HepG2 (cell line): Measurements from ENCODE around the gene CMTM4. TPM values are rescaled to one million over a fixed set of nuclear protein-coding genes. Genes with fewer than 3 reads are reported as not detected.
A peak's percentile ranks its signal among the peaks of the same experiment; 100 is the strongest.

Source experiments
- ATF7 ChIP-seq, 2 experiments: fragments of 450-650 bp in 1 of 2; sonication (generic) in 1 of 2; formaldehyde crosslinking in 1 of 2; IDR thresholded peaks; 2 replicates each; pipeline versions ENCODE4 v1.4.0 to v1.6.1; 2016 to 2020; ENCODE audit warnings: antibody characterized with exemption in 1 of 2, mild to moderate bottlenecking in 1 of 2, missing genetic modification reagents in 1 of 2
- DMAP1 ChIP-seq: IDR thresholded peaks from 2 replicates; pipeline ENCODE4 v1.6.1; 2016
- EEA1 ChIP-seq: sonication (generic); formaldehyde crosslinking; IDR thresholded peaks from 2 replicates; pipeline ENCODE4 v1.5.1; 2020; ENCODE audit warnings: mild to moderate bottlenecking, missing genetic modification reagents, borderline replicate concordance
- EP300 ChIP-seq, 3 experiments: sonication (generic) in 1 of 3; formaldehyde crosslinking in 1 of 3; IDR thresholded peaks; 2 replicates each; pipeline versions ENCODE4 v1.5.1 to v1.6.1; 2011 to 2020; ENCODE audit warnings: low read depth in 2 of 3, low read length in 2 of 3, borderline replicate concordance in 1 of 3, improper control_type of control experiment in 1 of 3, mild to moderate bottlenecking in 1 of 3, missing genetic modification reagents in 1 of 3, moderate library complexity in 1 of 3
- HNF4G ChIP-seq, 2 experiments: sonication (generic) in 1 of 2; formaldehyde crosslinking in 1 of 2; IDR thresholded peaks; 2 replicates each; pipeline versions ENCODE4 v1.4.0 to v1.6.1; 2011 to 2020; ENCODE audit warnings: borderline replicate concordance in 2 of 2, low read depth in 2 of 2, mild to moderate bottlenecking in 2 of 2, low read length in 1 of 2, missing genetic modification reagents in 1 of 2, moderate library complexity in 1 of 2
- NCOA1 ChIP-seq: sonication (generic); formaldehyde crosslinking; IDR thresholded peaks from 2 replicates; pipeline ENCODE4 v1.9.0; 2021; ENCODE audit warnings: missing genetic modification reagents
- RBM22 ChIP-seq: fragments of 200-400 bp; formaldehyde crosslinking; optimal IDR thresholded peaks from 2 replicates; pipeline ENCODE3; 2017; ENCODE audit warnings: mild to moderate bottlenecking, low read length, moderate library complexity
- RFX5 ChIP-seq: IDR thresholded peaks from 2 replicates; pipeline ENCODE4 v1.6.1; 2011; ENCODE audit warnings: low read depth, low read length, improper control_type of control experiment
- RFXAP ChIP-seq: sonication (generic); formaldehyde crosslinking; IDR thresholded peaks from 2 replicates; pipeline ENCODE4 v1.4.0; 2020; ENCODE audit warnings: missing genetic modification reagents, borderline replicate concordance
- TEAD3 ChIP-seq: optimal IDR thresholded peaks from 2 replicates; pipeline ENCODE3; 2016; ENCODE audit warnings: borderline replicate concordance
- TGIF2 ChIP-seq: IDR thresholded peaks from 2 replicates; pipeline ENCODE4 v1.6.1; 2016; ENCODE audit warnings: control low read depth, missing compliant biosample characterization
- XBP1 ChIP-seq: sonication (generic); formaldehyde crosslinking; IDR thresholded peaks from 2 replicates; pipeline ENCODE4 v1.5.0; 2020; ENCODE audit warnings: missing genetic modification reagents
- ZNF251 ChIP-seq: sonication (generic); formaldehyde crosslinking; IDR thresholded peaks from 2 replicates; pipeline ENCODE4 v1.9.0; 2021; ENCODE audit warnings: mild to moderate bottlenecking, missing genetic modification reagents
- ZNF329 ChIP-seq: sonication (generic); formaldehyde crosslinking; IDR thresholded peaks from 2 replicates; pipeline ENCODE4 v1.9.0; 2021; ENCODE audit warnings: low read depth, mild to moderate bottlenecking, missing genetic modification reagents
- ZNF569 ChIP-seq: sonication (generic); formaldehyde crosslinking; IDR thresholded peaks from 2 replicates; pipeline ENCODE4 v1.5.0; 2020; ENCODE audit warnings: mild to moderate bottlenecking, missing genetic modification reagents, moderate library complexity, borderline replicate concordance
- ZNF572 ChIP-seq: sonication (generic); formaldehyde crosslinking; IDR thresholded peaks from 2 replicates; pipeline ENCODE4 v1.5.1; 2020; ENCODE audit warnings: mild to moderate bottlenecking, missing genetic modification reagents
- ZNF652 ChIP-seq: IDR thresholded peaks from 2 replicates; pipeline ENCODE4 v1.6.1; 2016; ENCODE audit warnings: low read depth, borderline replicate concordance
- polyA plus RNA-seq, 8 experiments: library from polyadenylated mRNA; depleted of rRNA in 3 of 8; stranded (reverse) in 7 of 8; unstranded in 1 of 8; fragments of >200 nt; fragmentation: Illumina TruSeq in 4 of 8; extraction: Trizol in 4 of 8; gene quantifications; 2 replicates each; pipeline versions ENCODE4 v1.2.1 to v1.2.3, GENCODE V29; 2011 to 2016; ENCODE audit warnings: low read depth in 4 of 8, missing spikeins in 1 of 8, mixed read lengths in 1 of 8; ENCODE audit not compliant: insufficient read depth in 1 of 8
- total RNA-seq, 5 experiments: library from RNA; depleted of rRNA; stranded (reverse); fragments of >200 nt; fragmentation: Illumina TruSeq; extraction: Trizol; gene quantifications; 2 replicates each; pipeline ENCODE4 v1.2.3, GENCODE V29; 2016; ENCODE audit warnings: low read depth in 1 of 5
- TF ChIP-seq, protein P1 (sequence below): sonication (generic); formaldehyde crosslinking; IDR thresholded peaks from 2 replicates; pipeline ENCODE4 v1.8.1; 2023; ENCODE audit warnings: mild to moderate bottlenecking, missing genetic modification reagents
- TF ChIP-seq, protein P2 (sequence below): sonication (generic); formaldehyde crosslinking; IDR thresholded peaks from 2 replicates; pipeline ENCODE4 v1.4.0; 2020; ENCODE audit warnings: missing genetic modification reagents
- TF ChIP-seq, protein P3 (sequence below): sonication (generic); formaldehyde crosslinking; IDR thresholded peaks from 2 replicates; pipeline ENCODE4 v1.4.0; 2020; ENCODE audit warnings: mild to moderate bottlenecking, missing genetic modification reagents
- TF ChIP-seq, protein P4 (sequence below): sonication (generic); formaldehyde crosslinking; IDR thresholded peaks from 2 replicates; pipeline ENCODE4 v1.4.0; 2020; ENCODE audit warnings: missing genetic modification reagents

Gene CMTM4
- total and polyA plus RNA-seq, 2 of the 13 experiments (the other 11 are each of a cell fraction or from before 2014, with no cell fraction given): 32.0 to 36.3 TPM

DNA sequence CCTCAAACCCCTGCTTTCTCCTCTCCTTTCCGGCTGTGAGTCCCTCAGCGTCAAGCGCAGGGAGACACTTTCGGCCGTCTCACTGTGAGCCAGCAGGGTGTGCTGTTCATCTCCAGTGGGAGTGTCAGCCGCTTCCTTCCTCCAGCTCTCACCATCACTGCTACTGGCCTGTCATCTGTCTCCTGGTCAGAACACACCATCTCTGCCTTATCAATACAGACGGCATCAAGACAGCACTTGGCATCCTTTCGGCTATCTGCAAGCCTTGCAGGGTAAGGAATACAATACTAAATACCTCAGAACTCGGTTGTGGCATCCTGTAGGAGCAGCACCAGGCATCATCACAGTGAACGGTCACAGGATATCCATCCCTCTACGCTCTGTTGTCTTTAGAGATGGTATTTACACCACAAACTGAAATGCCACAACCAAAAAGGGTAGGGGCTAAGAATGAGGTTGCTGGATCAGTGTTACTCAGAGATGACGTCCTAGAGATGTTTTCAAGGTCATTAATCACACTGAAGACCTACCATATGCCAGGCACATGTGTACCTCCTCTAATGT is 20.7 kb upstream of the CMTM4 start (continued):
- TF ChIP-seq, protein P1, sequence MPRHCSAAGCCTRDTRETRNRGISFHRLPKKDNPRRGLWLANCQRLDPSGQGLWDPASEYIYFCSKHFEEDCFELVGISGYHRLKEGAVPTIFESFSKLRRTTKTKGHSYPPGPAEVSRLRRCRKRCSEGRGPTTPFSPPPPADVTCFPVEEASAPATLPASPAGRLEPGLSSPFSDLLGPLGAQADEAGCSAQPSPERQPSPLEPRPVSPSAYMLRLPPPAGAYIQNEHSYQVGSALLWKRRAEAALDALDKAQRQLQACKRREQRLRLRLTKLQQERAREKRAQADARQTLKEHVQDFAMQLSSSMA (CRISPR knock-in tag): no peak
- no peak for TF ChIP-seq NCOA1 (CRISPR knock-in tag)
- no peak for TF ChIP-seq DMAP1 (CRISPR knock-in tag)
- no peak for TF ChIP-seq ZNF329 (CRISPR knock-in tag)
- TF ChIP-seq EEA1 (CRISPR knock-in tag): no peak
- no peak for TF ChIP-seq ATF7 (IDR thresholded peaks at IDR 0.05)
- TF ChIP-seq ATF7 (CRISPR knock-in tag; IDR thresholded peaks at IDR 0.05): no peak
- TF ChIP-seq, protein P2, sequence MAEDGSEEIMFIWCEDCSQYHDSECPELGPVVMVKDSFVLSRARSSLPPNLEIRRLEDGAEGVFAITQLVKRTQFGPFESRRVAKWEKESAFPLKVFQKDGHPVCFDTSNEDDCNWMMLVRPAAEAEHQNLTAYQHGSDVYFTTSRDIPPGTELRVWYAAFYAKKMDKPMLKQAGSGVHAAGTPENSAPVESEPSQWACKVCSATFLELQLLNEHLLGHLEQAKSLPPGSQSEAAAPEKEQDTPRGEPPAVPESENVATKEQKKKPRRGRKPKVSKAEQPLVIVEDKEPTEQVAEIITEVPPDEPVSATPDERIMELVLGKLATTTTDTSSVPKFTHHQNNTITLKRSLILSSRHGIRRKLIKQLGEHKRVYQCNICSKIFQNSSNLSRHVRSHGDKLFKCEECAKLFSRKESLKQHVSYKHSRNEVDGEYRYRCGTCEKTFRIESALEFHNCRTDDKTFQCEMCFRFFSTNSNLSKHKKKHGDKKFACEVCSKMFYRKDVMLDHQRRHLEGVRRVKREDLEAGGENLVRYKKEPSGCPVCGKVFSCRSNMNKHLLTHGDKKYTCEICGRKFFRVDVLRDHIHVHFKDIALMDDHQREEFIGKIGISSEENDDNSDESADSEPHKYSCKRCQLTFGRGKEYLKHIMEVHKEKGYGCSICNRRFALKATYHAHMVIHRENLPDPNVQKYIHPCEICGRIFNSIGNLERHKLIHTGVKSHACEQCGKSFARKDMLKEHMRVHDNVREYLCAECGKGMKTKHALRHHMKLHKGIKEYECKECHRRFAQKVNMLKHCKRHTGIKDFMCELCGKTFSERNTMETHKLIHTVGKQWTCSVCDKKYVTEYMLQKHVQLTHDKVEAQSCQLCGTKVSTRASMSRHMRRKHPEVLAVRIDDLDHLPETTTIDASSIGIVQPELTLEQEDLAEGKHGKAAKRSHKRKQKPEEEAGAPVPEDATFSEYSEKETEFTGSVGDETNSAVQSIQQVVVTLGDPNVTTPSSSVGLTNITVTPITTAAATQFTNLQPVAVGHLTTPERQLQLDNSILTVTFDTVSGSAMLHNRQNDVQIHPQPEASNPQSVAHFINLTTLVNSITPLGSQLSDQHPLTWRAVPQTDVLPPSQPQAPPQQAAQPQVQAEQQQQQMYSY (CRISPR knock-in tag): no peak
- TF ChIP-seq RFX5: peak; percentile 95
- TF ChIP-seq ZNF572: no peak
- no peak for TF ChIP-seq RFXAP
- TF ChIP-seq ZNF652: no peak
- no peak for TF ChIP-seq HNF4G (IDR thresholded peaks at IDR 0.05; ENCODE audit: borderline replicate concordance, low read depth, low read length)
- TF ChIP-seq HNF4G (CRISPR knock-in tag; IDR thresholded peaks at IDR 0.05; ENCODE audit: borderline replicate concordance, low read depth): no peak
- no peak for TF ChIP-seq ZNF251 (CRISPR knock-in tag)
- no peak for TF ChIP-seq TGIF2 (CRISPR knock-in tag)
- TF ChIP-seq TEAD3: peak; percentile 19
- TF ChIP-seq RBM22: peak; percentile 83
- TF ChIP-seq XBP1 (CRISPR knock-in tag): no peak
- TF ChIP-seq EP300 (IDR thresholded peaks at IDR 0.05; ENCODE audit: low read depth in 2 of 2, low read length in 2 of 2): no peak
- TF ChIP-seq EP300 (CRISPR knock-in tag; IDR thresholded peaks at IDR 0.05; ENCODE audit: borderline replicate concordance): no peak
- no peak for TF ChIP-seq ZNF569 (CRISPR knock-in tag)
- TF ChIP-seq, protein P3, sequence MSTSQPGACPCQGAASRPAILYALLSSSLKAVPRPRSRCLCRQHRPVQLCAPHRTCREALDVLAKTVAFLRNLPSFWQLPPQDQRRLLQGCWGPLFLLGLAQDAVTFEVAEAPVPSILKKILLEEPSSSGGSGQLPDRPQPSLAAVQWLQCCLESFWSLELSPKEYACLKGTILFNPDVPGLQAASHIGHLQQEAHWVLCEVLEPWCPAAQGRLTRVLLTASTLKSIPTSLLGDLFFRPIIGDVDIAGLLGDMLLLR (CRISPR knock-in tag): no peak
- TF ChIP-seq, protein P4, sequence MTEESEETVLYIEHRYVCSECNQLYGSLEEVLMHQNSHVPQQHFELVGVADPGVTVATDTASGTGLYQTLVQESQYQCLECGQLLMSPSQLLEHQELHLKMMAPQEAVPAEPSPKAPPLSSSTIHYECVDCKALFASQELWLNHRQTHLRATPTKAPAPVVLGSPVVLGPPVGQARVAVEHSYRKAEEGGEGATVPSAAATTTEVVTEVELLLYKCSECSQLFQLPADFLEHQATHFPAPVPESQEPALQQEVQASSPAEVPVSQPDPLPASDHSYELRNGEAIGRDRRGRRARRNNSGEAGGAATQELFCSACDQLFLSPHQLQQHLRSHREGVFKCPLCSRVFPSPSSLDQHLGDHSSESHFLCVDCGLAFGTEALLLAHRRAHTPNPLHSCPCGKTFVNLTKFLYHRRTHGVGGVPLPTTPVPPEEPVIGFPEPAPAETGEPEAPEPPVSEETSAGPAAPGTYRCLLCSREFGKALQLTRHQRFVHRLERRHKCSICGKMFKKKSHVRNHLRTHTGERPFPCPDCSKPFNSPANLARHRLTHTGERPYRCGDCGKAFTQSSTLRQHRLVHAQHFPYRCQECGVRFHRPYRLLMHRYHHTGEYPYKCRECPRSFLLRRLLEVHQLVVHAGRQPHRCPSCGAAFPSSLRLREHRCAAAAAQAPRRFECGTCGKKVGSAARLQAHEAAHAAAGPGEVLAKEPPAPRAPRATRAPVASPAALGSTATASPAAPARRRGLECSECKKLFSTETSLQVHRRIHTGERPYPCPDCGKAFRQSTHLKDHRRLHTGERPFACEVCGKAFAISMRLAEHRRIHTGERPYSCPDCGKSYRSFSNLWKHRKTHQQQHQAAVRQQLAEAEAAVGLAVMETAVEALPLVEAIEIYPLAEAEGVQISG: 0 out of 2 replicates have a peak, but pooled peaks have one; percentile 24
